GM18520 (cell line): Measurements from ENCODE around the gene KRABD2.
A peak's percentile ranks its signal among the peaks of the same experiment; 100 is the strongest.
"Not testable (repeated sequence)": the region's sequence is repeated elsewhere in the genome, so short reads cannot be mapped to it uniquely, and the experiment has no call there.

ENCODE experiments used
- ATAC-seq: cut with Tn5 transposase; IDR thresholded peaks from one replicate; pipeline ENCODE4 v1.9.1; 2021; ENCODE audit not compliant: unreplicated experiment

Gene KRABD2

DNA sequence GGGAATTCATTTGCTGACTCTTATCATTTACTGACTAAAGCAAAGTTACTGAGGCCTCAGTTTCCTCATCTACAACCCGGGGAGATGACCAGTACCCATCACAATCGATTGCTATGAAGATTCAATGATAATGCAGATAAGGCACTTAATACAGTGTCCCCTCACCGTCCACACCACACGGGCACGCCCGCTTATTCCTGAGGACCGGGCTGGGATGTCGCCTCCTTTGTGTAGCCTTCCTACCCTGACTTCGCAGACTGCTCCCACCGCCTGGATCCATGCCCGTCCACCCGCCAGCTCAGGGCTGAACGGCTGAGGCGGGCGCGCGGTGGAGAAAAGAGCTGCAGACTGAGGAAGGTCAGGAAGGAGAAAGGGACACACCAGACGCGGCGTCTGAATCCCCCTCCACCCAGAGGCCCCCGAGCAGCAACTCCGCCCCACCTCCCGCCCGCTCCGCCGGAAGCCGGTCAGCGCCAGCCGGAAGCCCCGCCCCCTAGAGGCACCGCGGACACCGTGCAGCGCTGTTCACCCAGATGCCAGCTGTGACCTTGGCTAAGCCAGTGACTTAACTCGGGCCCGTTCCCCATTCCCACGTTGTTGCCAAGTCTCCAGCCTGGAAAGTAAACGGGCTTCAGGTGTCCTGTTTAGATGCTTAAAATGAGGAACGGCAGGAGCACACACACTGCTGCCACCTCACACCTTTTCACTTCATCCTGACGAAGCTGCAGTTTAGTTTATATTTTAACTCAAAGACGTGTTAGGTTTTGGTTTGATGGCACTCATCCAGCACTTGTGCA, at the start of gene KRABD2:
Gene KRABD2 (minus strand): TSS at position 434 of the 797 bp plus-strand sequence.
- ATAC-seq, result peak; percentile 78

DNA sequence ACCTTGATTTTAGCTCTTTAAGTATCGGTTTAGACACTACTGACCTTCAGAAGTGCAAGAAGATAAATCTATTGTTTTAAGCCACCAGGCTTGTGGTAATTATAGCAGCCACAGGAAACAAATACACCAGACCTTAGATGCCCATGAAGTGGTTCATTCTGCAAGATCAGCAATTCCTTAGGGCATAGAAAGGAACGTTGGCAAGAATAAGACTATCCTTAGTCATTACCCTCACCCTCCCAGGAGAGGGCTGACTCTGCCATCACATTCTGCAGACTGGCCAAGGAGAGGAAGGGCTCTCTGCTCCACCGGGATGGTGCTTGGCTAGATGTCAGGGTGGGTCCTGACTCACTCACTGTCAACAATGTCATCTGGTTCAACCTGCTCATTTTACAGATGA, 45.1 kb upstream of the KRABD2 start:
- ATAC-seq, result no peak

GRCh38 chr17:8420041-8420934, 43.8 kb upstream of the KRABD2 start:
- no peak for ATAC-seq

DNA sequence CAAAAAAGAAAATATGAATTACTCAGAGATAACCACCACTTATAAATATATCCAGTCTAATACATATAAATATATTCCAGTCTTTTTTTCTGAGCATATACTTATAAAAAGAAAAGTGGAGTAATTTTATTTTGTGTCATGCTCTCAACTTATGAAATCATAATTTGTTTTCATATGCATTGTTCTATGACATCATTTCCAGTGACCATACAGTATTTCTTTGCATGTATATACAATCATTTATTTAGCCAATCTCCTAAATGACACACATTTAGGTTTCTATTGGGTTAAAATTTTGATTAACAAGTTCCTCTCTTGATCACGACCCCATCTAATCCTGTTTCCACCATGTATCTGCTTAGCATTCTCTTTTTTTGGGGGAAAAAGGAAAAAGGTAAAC, 42.8 kb upstream of the KRABD2 start:
- no peak for ATAC-seq

DNA sequence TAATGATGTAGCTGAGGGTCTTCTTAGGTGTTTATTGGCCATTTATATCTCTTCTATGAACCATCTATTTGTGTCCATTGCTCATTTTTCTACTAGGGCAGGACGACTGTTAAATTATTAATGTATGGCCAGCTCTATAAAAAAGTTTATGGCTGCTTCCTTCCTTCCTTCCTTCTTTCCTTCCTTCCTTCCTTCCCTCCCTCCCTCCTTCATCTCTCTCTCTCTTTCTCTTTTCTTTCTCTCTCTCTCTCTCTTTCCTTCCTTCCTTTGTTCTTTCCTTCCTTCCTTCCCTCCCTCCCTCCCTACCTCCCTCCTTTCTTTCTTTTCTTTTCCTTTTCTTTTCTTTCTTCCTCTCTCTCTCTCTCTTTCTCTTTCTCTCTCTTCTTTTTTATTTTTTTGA, 42.0 kb upstream of the KRABD2 start:
- ATAC-seq, result no peak

- ATAC-seq, result no peak
These were observed 41.3 kb upstream of the KRABD2 start for GRCh38 chr17:8417806-8418205.

GRCh38 chr17:8413938-8414337, 37.4 kb upstream of the KRABD2 start:
- ATAC-seq, result no peak

- no peak for ATAC-seq
These were observed 36.8 kb upstream of the KRABD2 start for GRCh38 chr17:8413328-8413727.

- no peak for ATAC-seq
These were observed 35.6 kb upstream of the KRABD2 start for GRCh38 chr17:8412089-8412488.

DNA sequence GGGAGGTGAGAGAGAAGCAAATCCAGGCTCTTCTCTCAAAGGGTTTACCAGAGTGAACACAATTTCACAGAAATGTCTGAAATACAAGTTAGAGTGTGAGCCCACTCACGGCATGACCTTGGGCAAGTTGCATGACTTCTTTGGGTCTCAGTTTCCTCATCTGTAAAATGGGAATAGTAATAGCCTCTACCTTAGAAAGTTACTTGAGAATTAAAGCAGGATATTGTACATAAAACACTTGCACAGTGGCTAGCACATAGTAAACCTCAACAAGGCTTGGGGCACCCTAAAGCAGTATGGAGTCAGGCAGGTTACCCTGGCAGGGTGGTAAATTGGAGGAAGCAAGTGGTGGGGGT, 34.4 kb upstream of the KRABD2 start:
- ATAC-seq, result no peak

DNA sequence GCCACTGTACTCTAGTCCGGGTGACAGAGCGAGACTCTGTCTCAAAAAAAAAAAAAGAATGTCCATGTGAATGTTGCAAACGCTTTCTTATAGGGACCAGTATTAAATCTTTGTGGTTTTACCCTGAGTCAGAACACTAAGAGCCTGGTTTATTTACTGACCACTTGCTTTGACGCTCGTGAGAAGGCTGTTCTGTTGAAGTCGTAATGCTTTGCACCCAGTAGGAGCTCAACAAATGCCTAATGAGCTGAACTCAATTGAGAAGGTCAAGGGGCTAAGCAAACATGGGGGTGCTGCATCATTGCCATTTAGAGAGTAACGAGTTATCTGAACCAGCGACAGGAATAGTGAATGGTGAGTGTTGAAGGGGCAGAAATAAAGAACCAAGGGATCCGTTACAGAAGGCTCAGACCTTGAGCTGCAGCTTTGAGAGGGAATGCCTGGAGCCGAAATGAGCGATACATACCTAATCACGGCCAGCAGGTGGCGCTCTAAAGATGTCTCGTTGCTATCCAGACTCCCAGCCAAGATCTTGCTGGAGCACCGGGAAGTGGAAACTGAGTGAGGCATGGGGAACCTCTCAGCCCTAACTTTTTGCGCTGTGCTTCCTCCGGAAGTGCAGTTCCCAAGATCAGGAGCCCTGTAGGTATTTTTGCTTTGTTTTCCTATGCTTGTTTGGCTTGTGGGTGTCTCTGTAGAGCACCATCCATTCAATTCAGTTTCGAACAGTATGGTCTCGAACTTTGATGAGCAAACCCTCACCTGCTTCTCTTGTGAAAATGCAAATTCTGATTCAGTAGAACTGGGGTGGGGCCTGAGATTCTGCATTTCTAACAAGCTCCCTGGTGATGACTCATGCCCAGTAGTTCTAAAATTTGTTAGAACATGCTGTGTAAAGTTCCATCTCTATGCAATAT, 33.7 kb upstream of the KRABD2 start:
- ATAC-seq, result no peak

- ATAC-seq, result no peak
These were observed 31.9 kb upstream of the KRABD2 start for GRCh38 chr17:8408371-8408770.

- no peak for ATAC-seq
These were observed 29.7 kb upstream of the KRABD2 start for GRCh38 chr17:8406174-8406573.

DNA sequence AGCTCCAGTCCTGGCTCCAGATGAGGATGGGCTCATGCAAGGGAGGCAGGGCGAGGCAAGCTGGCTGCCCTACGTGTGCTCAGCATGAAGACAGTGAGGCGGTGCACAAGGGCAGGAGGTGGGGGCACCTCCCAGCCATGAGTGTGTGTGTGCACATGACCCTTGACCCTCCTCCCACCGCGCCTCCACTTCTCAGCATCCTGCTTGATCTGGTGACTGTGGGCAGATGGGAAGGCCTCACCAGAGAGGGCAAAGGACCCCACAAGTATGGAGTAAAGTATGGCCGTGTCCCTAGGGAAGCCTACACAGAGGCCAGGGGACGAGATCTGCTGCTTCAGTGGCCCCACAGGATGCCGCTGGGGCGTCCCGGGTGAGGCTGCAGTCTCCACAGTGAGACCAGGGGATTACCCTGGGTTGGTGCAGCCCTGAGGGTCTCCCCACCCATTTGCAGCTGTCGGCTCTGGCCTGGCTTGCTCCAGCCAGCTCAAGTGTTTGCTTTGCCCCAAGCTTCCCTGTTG, 29.1 kb upstream of the KRABD2 start:
- no peak for ATAC-seq

GRCh38 chr17:8402921-8403536, 26.5 kb upstream of the KRABD2 start:
- no peak for ATAC-seq

DNA sequence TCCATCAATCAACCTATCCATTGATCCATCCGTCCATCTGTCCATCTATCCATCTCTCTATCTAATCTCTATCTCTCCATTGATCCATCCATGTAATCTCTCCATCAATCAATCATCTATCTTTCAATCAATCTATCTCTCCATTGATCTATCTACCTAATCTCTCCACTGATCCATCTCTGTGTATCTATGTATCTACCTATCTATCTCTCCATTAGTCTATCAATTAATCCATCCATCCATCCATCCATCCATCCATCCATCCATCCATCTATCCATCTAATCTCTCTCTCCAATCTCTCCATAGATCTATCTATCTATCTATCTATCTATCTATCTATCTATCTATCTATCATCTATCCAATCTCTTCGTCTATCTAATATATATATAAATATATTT, 24.6 kb upstream of the KRABD2 start:
- ATAC-seq, result no peak

DNA sequence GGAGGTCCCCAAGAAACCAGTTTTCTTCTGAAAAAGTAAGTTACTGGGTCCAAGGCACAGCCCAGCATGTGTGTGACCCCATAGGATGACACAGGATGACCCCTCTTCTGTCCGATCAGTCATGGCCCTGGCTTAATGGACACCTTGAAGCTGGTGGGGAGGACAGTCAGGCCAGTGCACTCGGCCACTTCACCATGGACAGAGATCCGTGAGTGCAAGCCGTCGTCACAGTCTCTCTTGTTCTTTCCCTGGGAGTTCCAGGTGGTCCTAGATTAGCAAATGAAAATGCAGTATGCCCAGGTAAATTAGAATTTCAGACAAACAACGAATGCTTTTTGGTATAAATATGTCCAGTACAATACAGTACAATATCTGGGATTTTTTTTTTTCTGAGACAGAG, 22.5 kb upstream of the KRABD2 start:
- ATAC-seq, result no peak

DNA sequence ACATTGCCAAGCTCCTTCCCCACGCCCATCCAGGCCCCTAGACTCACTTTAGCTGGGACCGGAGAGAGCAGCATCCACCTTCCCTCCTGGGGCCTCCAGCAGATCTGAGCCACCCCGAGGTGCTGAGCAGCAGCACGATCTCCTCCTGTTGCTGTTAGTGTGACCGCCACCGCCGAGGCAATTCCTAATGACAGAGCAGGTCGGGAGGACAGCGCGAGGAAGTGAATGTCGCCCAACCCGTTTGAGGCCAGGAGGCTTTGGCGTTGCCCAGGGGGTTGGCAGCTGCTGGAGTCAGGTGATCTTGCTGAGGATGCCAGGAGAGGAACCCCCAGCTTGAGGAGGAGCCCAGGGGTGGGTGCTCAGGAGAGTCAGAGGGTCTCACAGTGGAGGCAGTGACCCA, 21.1 kb upstream of the KRABD2 start, which contains the start of gene RNF222:
Gene RNF222 (minus strand): TSS at position 192 of the 400 bp plus-strand sequence. CDS start 4,366 bp downstream, outside the sequence.
- no peak for ATAC-seq

GRCh38 chr17:8394497-8394896, 18.0 kb upstream of the KRABD2 start:
- ATAC-seq, result not testable (repeated sequence)

GRCh38 chr17:8393470-8394231, 17.1 kb upstream of the KRABD2 start:
- no peak for ATAC-seq
